H1 (cell line): ENCODE measurements around the gene NFIA. TPM values are rescaled to one million over a fixed set of nuclear protein-coding genes. Genes with fewer than 3 reads are reported as not detected.

Experiments used
- CTCF ChIA-PET: fragments of 300-600 bp; sonication (Branson Sonifier 250); formaldehyde crosslinking; loops from one replicate; lab custom pipeline; 2021; ENCODE audit not compliant: partially characterized antibody; lab: Charles Lee
- POLR2A ChIA-PET: fragments of 300-600 bp; sonication (Branson Sonifier 250); formaldehyde crosslinking; loops from one replicate; lab custom pipeline; 2021; ENCODE audit warnings: inconsistent platforms; ENCODE audit not compliant: partially characterized antibody; lab: Charles Lee
- DNase-seq, 2 experiments: peaks; one replicate each; pipeline versions ENCODE4 v3.0.0 to v3.0.0-alpha.2; 2010 to 2022; ENCODE audit warnings: low spot score in 2 of 2, low read depth in 1 of 2, mixed read lengths in 1 of 2
- FAIRE-seq: peaks from 2 replicates; lab custom pipeline; 2011; peaks lifted over from hg19 to GRCh38; lab: Jason Lieb, UNC
- H2AFZ ChIP-seq: 2 replicates; pipeline ENCODE4 v1.8.1; 2012; ENCODE audit warnings: low read length, inconsistent platforms
- H2AK5ac ChIP-seq: 2 replicates; pipeline ENCODE4 v1.6.1; 2013; ENCODE audit warnings: low read depth, low read length
- H2BK120ac ChIP-seq: replicated peaks from 2 replicates; pipeline ENCODE3; 2013; ENCODE audit warnings: low read depth, low read length, inconsistent platforms
- H2BK12ac ChIP-seq: 2 replicates; pipeline ENCODE4 v1.6.1; 2013; ENCODE audit warnings: low read depth, low read length
- H2BK15ac ChIP-seq: 2 replicates; pipeline ENCODE4 v1.6.1; 2013; ENCODE audit warnings: low read length
- H2BK20ac ChIP-seq: 2 replicates; pipeline ENCODE4 v1.6.1; 2013; ENCODE audit warnings: low read length
- H2BK5ac ChIP-seq: 2 replicates; pipeline ENCODE4 v1.6.1; 2013; ENCODE audit warnings: low read depth, low read length
- H3K14ac ChIP-seq: 2 replicates; pipeline ENCODE4 v1.6.1; 2013; ENCODE audit warnings: inconsistent platforms; ENCODE audit not compliant: insufficient read length
- H3K18ac ChIP-seq: 2 replicates; pipeline ENCODE4 v1.6.1; 2013; ENCODE audit warnings: low read length; ENCODE audit errors: extremely low read depth
- H3K23ac ChIP-seq: 2 replicates; pipeline ENCODE4 v1.6.1; 2013; ENCODE audit warnings: inconsistent platforms; ENCODE audit not compliant: insufficient read length
- H3K23me2 ChIP-seq: 2 replicates; pipeline ENCODE4 v1.6.1; 2013; ENCODE audit warnings: low read depth, low read length
- H3K27ac ChIP-seq: 2 replicates; pipeline ENCODE4 v1.6.1; 2011; ENCODE audit warnings: low read depth, low read length, inconsistent platforms
- H3K27me3 ChIP-seq, 4 experiments: replicated peaks in 1 of 4; 1 replicate in 1 of 4; 2 replicates in 3 of 4; pipeline versions ENCODE4 v1.6.1 to v1.8.1; 2011 to 2013; ENCODE audit warnings: low read length in 3 of 4, mild to moderate bottlenecking in 3 of 4, inconsistent platforms in 2 of 4, mixed read lengths in 2 of 4, moderate library complexity in 1 of 4; ENCODE audit not compliant: control insufficient read depth in 3 of 4, insufficient read depth in 3 of 4; ENCODE audit errors: extremely low read depth in 1 of 4
- H3K36me3 ChIP-seq, 4 experiments: 2 replicates each; pipeline versions ENCODE4 v1.6.1 to v1.8.1; 2011 to 2013; ENCODE audit warnings: mild to moderate bottlenecking in 4 of 4, low read length in 3 of 4, moderate library complexity in 2 of 4, control low read depth in 1 of 4, inconsistent platforms in 1 of 4; ENCODE audit not compliant: insufficient read depth in 4 of 4, control insufficient read depth in 2 of 4
- H3K4ac ChIP-seq: replicated peaks from 2 replicates; pipeline ENCODE3; 2013; ENCODE audit warnings: low read length, low read depth, mixed read lengths, inconsistent platforms; ENCODE audit not compliant: insufficient read length
- H3K4me1 ChIP-seq, 4 experiments: replicated peaks in 1 of 4; 1 replicate in 1 of 4; 2 replicates in 3 of 4; pipeline versions ENCODE4 v1.6.1 to v1.8.1; 2011 to 2013; ENCODE audit warnings: low read length in 3 of 4, inconsistent platforms in 2 of 4, mixed read lengths in 1 of 4; ENCODE audit not compliant: insufficient read depth in 4 of 4, control insufficient read depth in 3 of 4
- H3K4me2 ChIP-seq, 2 experiments: 2 replicates each; pipeline versions ENCODE4 v1.6.1 to v1.8.1; 2011 to 2013; ENCODE audit warnings: low read depth in 2 of 2, low read length in 2 of 2, control low read depth in 1 of 2, inconsistent platforms in 1 of 2, mild to moderate bottlenecking in 1 of 2; ENCODE audit not compliant: insufficient read depth in 1 of 2
- H3K4me3 ChIP-seq, 4 experiments: fragments of 200-600, 300-600 bp in 1 of 4; sonication (generic), shearing (Covaris generic), sonication (Bioruptor Twin) in 1 of 4; 2 replicates each; pipeline versions ENCODE4 v1.5.1 to v1.8.1; 2011 to 2016; ENCODE audit warnings: low read length in 4 of 4, low read depth in 3 of 4, control low read depth in 2 of 4, inconsistent platforms in 2 of 4, mild to moderate bottlenecking in 2 of 4, mixed read lengths in 1 of 4, moderate library complexity in 1 of 4; ENCODE audit not compliant: insufficient read depth in 2 of 4; ENCODE audit errors: extremely low read depth in 1 of 4
- H3K56ac ChIP-seq: replicated peaks from 2 replicates; pipeline ENCODE3; 2013; ENCODE audit warnings: low read depth, mild to moderate bottlenecking, mixed read lengths, low read length, inconsistent platforms; ENCODE audit not compliant: insufficient read length
- H3K79me1 ChIP-seq: 2 replicates; pipeline ENCODE4 v1.6.1; 2013; ENCODE audit warnings: low read depth, low read length, control low read depth
- H3K79me2 ChIP-seq, 2 experiments: 2 replicates each; pipeline versions ENCODE4 v1.6.1 to v1.8.1; 2012 to 2013; ENCODE audit warnings: low read length in 2 of 2, mild to moderate bottlenecking in 2 of 2, inconsistent platforms in 1 of 2; ENCODE audit not compliant: insufficient read depth in 2 of 2, control insufficient read depth in 1 of 2
- H3K9ac ChIP-seq, 4 experiments: replicated peaks in 1 of 4; 1 replicate in 1 of 4; 2 replicates in 3 of 4; pipeline versions ENCODE4 v1.6.1 to v1.8.1; 2011 to 2013; ENCODE audit warnings: low read depth in 3 of 4, low read length in 3 of 4, control low read depth in 2 of 4, mild to moderate bottlenecking in 2 of 4, moderate library complexity in 2 of 4, inconsistent platforms in 1 of 4; ENCODE audit errors: extremely low read depth in 1 of 4
- H3K9me3 ChIP-seq, 2 experiments: 2 replicates each; pipeline versions ENCODE4 v1.6.1 to v1.8.1; 2012 to 2013; ENCODE audit warnings: mild to moderate bottlenecking in 2 of 2, moderate library complexity in 2 of 2, control low read depth in 1 of 2, inconsistent platforms in 1 of 2, low read depth in 1 of 2, low read length in 1 of 2, mixed read lengths in 1 of 2; ENCODE audit not compliant: insufficient read depth in 2 of 2
- H4K20me1 ChIP-seq, 2 experiments: replicated peaks in 1 of 2; 2 replicates each; pipeline versions ENCODE3 to v1.8.1; 2011 to 2013; ENCODE audit warnings: inconsistent platforms in 2 of 2, low read length in 2 of 2, mild to moderate bottlenecking in 1 of 2; ENCODE audit not compliant: insufficient read depth in 2 of 2, control insufficient read depth in 1 of 2
- H4K5ac ChIP-seq: 2 replicates; pipeline ENCODE4 v1.6.1; 2013; ENCODE audit warnings: low read length, low read depth, mixed read lengths, inconsistent platforms; ENCODE audit not compliant: insufficient read length
- H4K8ac ChIP-seq: 2 replicates; pipeline ENCODE4 v1.8.0; 2013; ENCODE audit warnings: mild to moderate bottlenecking, moderate library complexity, low read length, inconsistent platforms; ENCODE audit not compliant: insufficient read depth; ENCODE audit errors: extremely low read depth
- H4K91ac ChIP-seq: replicated peaks from 2 replicates; pipeline ENCODE3; 2013; ENCODE audit warnings: low read length, mixed read lengths, inconsistent platforms; ENCODE audit not compliant: insufficient read length
- ASH2L ChIP-seq: fragments of 200-600, 300-600 bp; sonication (generic); IDR thresholded peaks from one replicate; pipeline ENCODE4 v1.7.1; 2017; ENCODE audit warnings: low read length
- BACH1 ChIP-seq: IDR thresholded peaks from 2 replicates; pipeline ENCODE4 v1.6.1; 2012; ENCODE audit warnings: low read length, improper control_type of control experiment
- CBX8 ChIP-seq: fragments of 300-800, 300-1000 bp; sonication (generic); IDR thresholded peaks from 2 replicates; pipeline ENCODE4 v1.7.1; 2016; ENCODE audit warnings: low read depth, low read length, borderline replicate concordance
- CREB1 ChIP-seq: IDR thresholded peaks from 2 replicates; pipeline ENCODE4 v1.6.1; 2012; ENCODE audit warnings: inconsistent platforms
- GTF2F1 ChIP-seq: IDR thresholded peaks from 2 replicates; pipeline ENCODE4 v1.6.1; 2012; ENCODE audit warnings: low read depth, low read length, improper control_type of control experiment, borderline replicate concordance
- POLR2AphosphoS5 ChIP-seq: IDR thresholded peaks from 2 replicates; pipeline ENCODE4 v1.6.1; 2011; ENCODE audit warnings: low read depth, low read length
- RNF2 ChIP-seq: fragments of 200-900, 300-1000 bp; sonication (generic); IDR thresholded peaks from 2 replicates; pipeline ENCODE4 v1.7.1; 2016; ENCODE audit warnings: borderline replicate concordance, low read depth, mild to moderate bottlenecking, antibody characterized with exemption, low read length; ENCODE audit not compliant: poor library complexity, severe bottlenecking; ENCODE audit errors: missing control alignments
- SP1 ChIP-seq: IDR thresholded peaks from 2 replicates; pipeline ENCODE4 v1.6.1; 2011; ENCODE audit warnings: low read depth, low read length
- SP4 ChIP-seq: IDR thresholded peaks from 2 replicates; pipeline ENCODE4 v1.6.1; 2012; ENCODE audit warnings: low read length, inconsistent platforms
- SRF ChIP-seq: IDR thresholded peaks from 2 replicates; pipeline ENCODE4 v1.6.1; 2011; ENCODE audit warnings: mild to moderate bottlenecking, low read depth, low read length, moderate library complexity
- TAF1 ChIP-seq: IDR thresholded peaks from 2 replicates; pipeline ENCODE4 v1.6.1; 2011; ENCODE audit warnings: mild to moderate bottlenecking, low read depth, low read length
- USF2 ChIP-seq: IDR thresholded peaks from 2 replicates; pipeline ENCODE4 v1.6.1; 2011; ENCODE audit warnings: low read length, improper control_type of control experiment
- WGBS, 2 experiments: shearing (Covaris generic) in 1 of 2; methylation state at CpG; one replicate each; pipeline versions ENCODE4 v1.1.6 to v1.1.7; 2013 to 2015; ENCODE audit warnings: low lambda C conversion rate in 2 of 2, mixed read lengths in 2 of 2, inconsistent platforms in 1 of 2, low coverage in 1 of 2, missing lambda C conversion rate in 1 of 2; ENCODE audit not compliant: insufficient replicate concordance in 2 of 2, insufficient coverage in 1 of 2, insufficient read length in 1 of 2; ENCODE audit errors: extremely low coverage in 1 of 2, missing lambda C conversion rate in 1 of 2; 5-methylcytosine and 5-hydroxymethylcytosine counted together
- polyA plus RNA-seq, 7 experiments: library from polyadenylated mRNA; depleted of rRNA in 3 of 7; stranded (reverse) in 5 of 7; unstranded in 2 of 7; fragments of >200 nt in 5 of 7; fragments of 200-250 nt in 2 of 7; gene quantifications; 1 replicate in 5 of 7; 2 replicates in 1 of 7; 4 replicates in 1 of 7; pipeline versions ENCODE4 v1.2.1 to v1.2.3, GENCODE V29; 2011 to 2013; ENCODE audit warnings: missing spikeins in 2 of 7, mixed read lengths in 2 of 7
- total RNA-seq: library from RNA; stranded (reverse); fragmentation: NEBNext Ultra II Directional; extraction: Animal tissue kit (Norgen Biotek cat#: 25700); gene quantifications from 2 replicates; pipeline ENCODE4 v1.2.1, GENCODE V29; 2021

The NFIA gene
- total and polyA plus RNA-seq, 2 of the 8 experiments (the other 6 are each of a cell fraction or from before 2014, with no cell fraction given), result 1.8 to 2.3 TPM

DNA sequence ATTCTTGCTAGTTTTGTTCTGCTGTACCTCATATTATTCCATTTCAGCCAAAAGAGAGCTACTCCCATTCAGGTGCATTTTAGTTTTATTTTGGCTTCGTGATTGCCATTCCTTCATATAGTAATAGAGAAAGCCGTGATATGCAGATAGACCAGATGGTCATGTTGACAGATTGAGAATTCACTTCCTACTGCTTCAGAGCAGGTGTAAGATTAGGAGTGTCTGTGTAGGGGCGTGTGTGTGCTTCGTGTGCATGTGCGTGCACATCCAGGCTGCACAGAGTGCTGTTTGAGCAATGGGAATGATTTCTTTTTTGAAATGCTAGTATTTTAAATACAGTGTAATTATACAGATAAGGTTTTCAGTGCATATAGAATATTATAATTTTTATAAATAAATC, 10.3 kb downstream of the NFIA start:
- no peak overlapping the region for H3K9ac ChIP-seq
- no peak overlapping the region for H2AFZ ChIP-seq
- ChIA-PET CTCF (interaction anchor here (0.7 to 1.2 kb wide), 3 partner anchors 43 to 73 kb away, joined by 3 to 4 read pairs (median 3); no protein-coding TSS in a partner anchor), POLR2A (interaction anchor here (0.6 kb wide), 1 partner anchor 14 kb away, joined by 3 read pairs; no protein-coding TSS in a partner anchor)
- no peak overlapping the region for H2BK120ac ChIP-seq
- TF ChIP-seq RNF2 (no peak), TAF1 (no peak), SP4 (no peak), CBX8 (no peak), GTF2F1 (no peak), ASH2L (no peak), CREB1 (no peak), USF2 (no peak), BACH1 (no peak), POLR2AphosphoS5 (no peak), SP1 (no peak), SRF (no peak)
- no peak overlapping the region for H3K27ac ChIP-seq
- H3K4me2 ChIP-seq, result no peak overlapping the region
- FAIRE-seq (no peak), DNase-seq (no peak)
- no peaks in the 10 kb centered on the region for H4K20me1 ChIP-seq
- no peak overlapping the region for H3K4ac ChIP-seq
- no peak overlapping the region for H4K8ac ChIP-seq
- H4K91ac ChIP-seq, result no peak overlapping the region
- no peak overlapping the region for H3K4me3 ChIP-seq
- H3K36me3 ChIP-seq, result no peaks in the 10 kb centered on the region; a peak in 1 of 8 replicates
- H2AK5ac ChIP-seq, result no peak overlapping the region
- no peak overlapping the region for H2BK5ac ChIP-seq
- H2BK12ac ChIP-seq, result no peak overlapping the region
- peaks cover 0 to 5% (median 0%) of the 10 kb centered on the region in 4 experiments; a peak in 1 of 7 replicates for H3K4me1 ChIP-seq
- no peaks in the 10 kb centered on the region; the same call in 1 of the 2 replicates for H3K79me1 ChIP-seq
- no peak overlapping the region for H3K14ac ChIP-seq
- WGBS, 2 experiments, result 94% methylated on average over 5 of the region's 5 CpGs; no CpG with 5 or more reads in 1 of the 2 experiments
- H3K9me3 ChIP-seq, result no peaks in the 10 kb centered on the region
- no peak overlapping the region for H4K5ac ChIP-seq
- H3K18ac ChIP-seq, result no peak overlapping the region
- no peaks in the 10 kb centered on the region for H3K23me2 ChIP-seq
- no peaks in the 10 kb centered on the region for H3K27me3 ChIP-seq
- H3K79me2 ChIP-seq, result no peaks in the 10 kb centered on the region
- no peak overlapping the region for H3K56ac ChIP-seq
- no peak overlapping the region for H2BK20ac ChIP-seq
- H2BK15ac ChIP-seq, result no peak overlapping the region
- no peak overlapping the region for H3K23ac ChIP-seq
